Dedifferentiated amniotic fluid mesenchymal stem cell (primary cell): ENCODE measurements around the gene SLC6A19.
"Not testable (repeated sequence)": the region's sequence is repeated elsewhere in the genome, so short reads cannot be mapped to it uniquely, and the experiment has no call there.

Source experiments
- DNase-seq: peaks from one replicate; pipeline ENCODE4 v3.0.0-alpha.2; 2016; ENCODE audit errors: extremely low spot score

The SLC6A19 gene

DNA sequence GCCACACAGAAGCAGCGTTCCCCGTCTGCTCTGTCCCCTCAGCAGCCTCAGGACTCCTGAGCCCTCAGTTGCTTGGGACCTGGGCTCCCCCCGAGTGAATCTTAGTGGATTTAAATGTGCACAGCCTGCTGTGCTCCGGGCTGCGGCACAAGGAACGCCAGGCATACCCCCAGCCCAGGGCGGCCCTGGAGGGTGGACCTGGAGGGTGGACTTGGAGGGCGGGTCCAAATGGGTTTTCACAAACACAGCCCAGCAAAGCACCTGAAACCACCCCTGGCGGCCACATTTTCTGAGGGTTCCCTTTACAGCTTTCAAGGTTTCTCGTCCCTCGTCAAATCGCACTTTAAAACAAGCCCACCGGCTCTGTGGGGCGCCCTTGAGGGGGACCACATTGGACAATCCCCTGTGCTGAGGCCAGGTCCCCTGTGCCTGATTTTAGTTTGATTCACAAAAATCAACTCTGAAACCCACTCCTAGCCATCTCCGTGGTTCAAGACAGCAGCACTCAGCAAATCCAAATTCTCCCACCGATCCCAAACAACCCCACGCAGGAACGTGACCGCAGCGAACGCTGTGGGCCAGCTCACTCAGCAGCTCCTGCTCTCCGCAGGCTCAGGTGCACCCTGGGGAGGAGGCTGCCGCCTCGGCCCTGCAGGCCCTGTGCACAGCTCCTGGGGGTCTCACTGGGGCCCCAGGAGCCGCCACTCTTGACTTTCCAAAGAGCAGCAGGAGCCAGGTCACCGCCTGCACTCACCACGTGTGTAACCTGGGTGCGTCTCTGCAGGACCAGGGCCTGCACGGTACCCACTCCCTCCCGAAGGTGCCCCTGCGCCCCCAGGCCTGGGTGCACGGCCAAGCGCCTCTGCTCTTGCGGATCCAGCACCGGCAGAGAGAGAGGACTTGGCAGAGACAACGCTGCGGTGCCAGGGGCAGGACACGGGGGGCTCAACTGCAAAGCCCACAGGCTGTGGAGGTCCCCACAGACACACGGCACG, 64.4 kb downstream of the SLC6A19 start:
- DNase-seq: no peak

DNA sequence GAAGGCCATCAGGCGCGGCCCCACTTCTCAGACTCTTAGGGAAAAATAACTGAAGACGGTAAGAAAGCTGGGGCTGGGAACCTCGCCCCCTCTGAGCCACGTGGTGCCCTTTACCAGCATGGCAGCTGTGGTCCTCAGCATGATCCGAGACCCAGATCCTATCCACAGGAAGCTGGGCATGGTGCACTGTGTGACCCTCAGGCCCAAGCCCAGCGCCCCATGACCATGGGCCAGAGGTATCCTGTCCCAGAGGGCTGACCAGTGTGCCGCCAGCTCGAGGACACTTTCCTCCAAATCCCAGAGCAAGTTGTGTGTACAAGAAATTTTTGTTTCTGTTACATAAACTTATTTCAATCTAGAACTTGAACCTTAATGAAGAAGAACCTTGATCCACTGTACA, 65.4 kb downstream of the SLC6A19 start:
- no peak for DNase-seq

DNA sequence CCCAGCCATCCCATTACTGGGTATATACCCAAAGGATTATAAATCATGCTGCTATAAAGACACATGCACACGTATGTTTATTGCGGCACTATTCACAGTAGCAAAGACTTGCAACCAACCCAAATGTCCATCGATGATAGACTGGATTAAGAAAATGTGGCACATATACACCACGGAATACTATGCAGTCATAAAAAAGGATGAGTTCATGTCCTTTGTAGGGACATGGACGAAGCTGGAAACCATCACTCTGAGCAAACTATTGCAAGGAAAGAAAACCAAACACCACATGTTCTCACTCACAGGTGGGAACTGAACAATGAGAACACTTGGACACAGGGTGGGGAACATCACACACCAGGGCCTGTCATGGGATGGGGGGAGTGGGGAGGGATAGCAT, 66.1 kb downstream of the SLC6A19 start:
- not testable (repeated sequence) for DNase-seq

GRCh38 chr5:1268056-1268455, 66.7 kb downstream of the SLC6A19 start:
- no peak for DNase-seq

DNA sequence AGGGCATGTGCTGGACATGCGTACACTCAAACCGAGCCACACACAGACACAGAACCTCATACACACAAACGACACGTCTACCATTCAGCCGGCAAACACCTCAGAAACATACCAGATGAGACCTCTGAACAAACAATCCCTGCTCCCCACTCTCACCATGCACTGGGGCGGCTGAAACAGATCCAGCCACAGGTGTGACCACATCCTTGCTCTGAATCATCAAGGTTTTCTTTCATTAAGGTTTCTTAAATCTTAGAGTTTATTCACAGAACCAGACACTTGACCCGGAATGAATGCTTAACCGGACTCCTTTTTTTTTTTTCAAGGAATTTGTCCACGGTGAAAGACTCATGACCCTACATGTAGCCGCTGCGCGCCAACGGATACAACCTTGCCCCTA, 67.3 kb downstream of the SLC6A19 start:
- DNase-seq: no peak

GRCh38 chr5:1270426-1270825, 69.0 kb downstream of the SLC6A19 start:
- no peak for DNase-seq

GRCh38 chr5:1270933-1271914, 69.8 kb downstream of the SLC6A19 start:
- DNase-seq: no peak

- no peak for DNase-seq
Observed at GRCh38 chr5:1272201-1272600, 70.8 kb downstream of the SLC6A19 start.

DNA sequence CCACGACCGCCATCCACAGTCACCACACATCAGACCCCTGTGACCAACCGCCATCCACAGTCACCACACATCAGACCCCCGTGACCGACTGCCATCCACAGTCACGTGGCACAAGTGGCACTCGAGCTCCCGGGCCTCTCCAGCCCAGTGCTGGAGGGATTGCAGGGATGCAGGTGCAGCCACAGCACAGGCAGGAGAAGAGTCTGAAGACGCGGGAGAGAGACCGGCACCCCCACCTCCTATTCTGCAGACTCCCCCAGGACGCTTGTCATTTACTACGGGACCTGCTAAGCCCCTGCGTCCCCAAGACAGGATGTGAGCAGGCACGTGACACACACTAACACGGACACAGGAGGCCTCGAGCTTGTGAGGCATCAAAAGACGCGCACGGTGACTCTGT, 72.3 kb downstream of the SLC6A19 start:
- DNase-seq: no peak

DNA sequence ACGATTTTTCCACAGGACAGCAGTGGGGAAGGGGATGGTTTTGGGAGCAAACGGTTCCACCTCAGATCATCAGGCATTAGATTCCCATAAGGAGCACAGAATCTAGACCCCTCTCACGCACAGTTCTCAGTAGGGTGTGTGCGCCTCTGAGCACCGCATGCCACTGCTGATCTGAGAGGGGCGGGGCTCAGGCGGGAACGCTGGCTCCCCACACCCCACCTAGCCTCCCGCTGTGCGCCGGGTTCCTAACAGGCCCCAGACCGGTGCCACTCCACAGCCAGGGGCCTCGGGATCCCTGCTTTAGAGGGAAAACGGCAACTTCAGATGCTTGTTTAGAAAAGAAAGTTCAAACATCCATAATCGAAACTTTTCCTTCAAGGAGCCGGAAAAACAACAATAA, 73.1 kb downstream of the SLC6A19 start:
- no peak for DNase-seq
